GM12878 (cell line): ENCODE measurements around the gene ARHGDIA. TPM values are rescaled to one million over a fixed set of nuclear protein-coding genes. Genes with fewer than 3 reads are reported as not detected.

Experiments
- ATAC-seq: fragments of 200-7000 bp; cut with Tn5 transposase; 3 replicates; pipeline ENCODE4 v1.9.1; 2020; ENCODE audit warnings: mild to moderate bottlenecking, moderate library complexity
- BruUV-seq: library from RNA; stranded (reverse); fragments of 400-500 nt; replicated peaks from 2 replicates; lab custom pipeline; 2021; lab: Mats Ljungman, UMichigan
- CTCF ChIA-PET: fragments of 300-600 bp; sonication (Branson Sonifier 250); formaldehyde crosslinking; extraction: SDS; loops from one replicate; lab custom pipeline; 2021; ENCODE audit warnings: inconsistent platforms; lab: Yijun Ruan, JAX
- POLR2A ChIA-PET: fragments of 350-600 bp; formaldehyde crosslinking; extraction: SDS; loops from one replicate; lab custom pipeline; 2021; ENCODE audit warnings: inconsistent platforms; lab: Charles Lee
- RAD21 ChIA-PET: fragments of 300-600 bp; sonication (Branson Sonifier 250); formaldehyde crosslinking; loops from one replicate; lab custom pipeline; 2023; ENCODE audit warnings: antibody characterized with exemption; ENCODE audit not compliant: unreplicated experiment; lab: Charles Lee
- SMC1A ChIA-PET: fragments of 300-600 bp; sonication (Branson Sonifier 250); formaldehyde crosslinking; loops from one replicate; lab custom pipeline; 2023; ENCODE audit not compliant: unreplicated experiment, uncharacterized antibody; lab: Charles Lee
- DNase-seq: peaks from one replicate; pipeline ENCODE4 v3.0.0-alpha.2; 2011; ENCODE audit warnings: low read depth, low spot score
- FAIRE-seq: peaks from 3 replicates; lab custom pipeline; 2011; peaks lifted over from hg19 to GRCh38; lab: Jason Lieb, UNC
- H2AFZ ChIP-seq: 2 replicates; pipeline ENCODE4 v1.6.0; 2011; ENCODE audit warnings: low read depth, low read length, control low read depth; ENCODE audit not compliant: control insufficient read depth
- H3K27ac ChIP-seq: 2 replicates; pipeline ENCODE4 v1.5.1; 2011; ENCODE audit warnings: control low read depth; ENCODE audit not compliant: control insufficient read depth, insufficient read depth
- H3K27me3 ChIP-seq, 2 experiments: replicated peaks in 1 of 2; 2 replicates each; pipeline versions ENCODE4 v1.6.0 to v1.6.1; 2011; ENCODE audit warnings: low read length in 1 of 2; ENCODE audit not compliant: control insufficient read depth in 2 of 2, insufficient read depth in 2 of 2
- H3K36me3 ChIP-seq, 2 experiments: 2 replicates each; pipeline ENCODE4 v1.5.1; 2011; ENCODE audit warnings: low read length in 1 of 2; ENCODE audit not compliant: control insufficient read depth in 2 of 2, insufficient read depth in 2 of 2
- H3K4me1 ChIP-seq: 2 replicates; pipeline ENCODE4 v1.6.1; 2011; ENCODE audit warnings: mild to moderate bottlenecking, low read length, moderate library complexity, mixed read lengths; ENCODE audit not compliant: control insufficient read depth, insufficient read depth
- H3K4me2 ChIP-seq: 2 replicates; pipeline ENCODE4 v1.6.0; 2011; ENCODE audit warnings: control low read depth; ENCODE audit not compliant: control insufficient read depth, insufficient read depth
- H3K4me3 ChIP-seq: fragments of 200-600 bp; sonication (generic); 2 replicates; pipeline ENCODE4 v1.5.1; 2016
- H3K79me2 ChIP-seq: 2 replicates; pipeline ENCODE4 v1.6.0; 2011; ENCODE audit warnings: low read length; ENCODE audit not compliant: control insufficient read depth, insufficient read depth
- H3K9ac ChIP-seq: 2 replicates; pipeline ENCODE4 v1.8.0; 2011; ENCODE audit warnings: low read length, control low read depth, mixed read lengths; ENCODE audit not compliant: control insufficient read depth, insufficient read depth
- H3K9me3 ChIP-seq: replicated peaks from 3 replicates; pipeline ENCODE4 v1.5.1; 2011; ENCODE audit warnings: mild to moderate bottlenecking, low read length; ENCODE audit not compliant: control insufficient read depth, insufficient read depth
- H4K20me1 ChIP-seq: 2 replicates; pipeline ENCODE4 v1.6.0; 2011; ENCODE audit not compliant: control insufficient read depth, insufficient read depth
- IRF5 ChIP-seq: fragments of 450-650 bp; IDR thresholded peaks from 2 replicates; pipeline ENCODE4 v1.6.1; 2017; ENCODE audit warnings: borderline replicate concordance
- MEF2A ChIP-seq: IDR thresholded peaks from 2 replicates; pipeline ENCODE4 v1.6.1; 2011; ENCODE audit warnings: low read depth, mild to moderate bottlenecking, low read length, moderate library complexity; ENCODE audit not compliant: insufficient read depth
- MTA3 ChIP-seq: IDR thresholded peaks from 2 replicates; pipeline ENCODE4 v1.6.1; 2012; ENCODE audit warnings: low read length, inconsistent platforms, borderline replicate concordance
- MXI1 ChIP-seq: fragments of 150-350 bp; IDR thresholded peaks from 2 replicates; pipeline ENCODE4 v1.6.1; 2011; ENCODE audit warnings: low read depth, mild to moderate bottlenecking, inconsistent platforms, low read length, improper control_type of control experiment
- MYB ChIP-seq: fragments of 150-350 bp; IDR thresholded peaks from 2 replicates; pipeline ENCODE4 v1.6.1; 2014; ENCODE audit warnings: mild to moderate bottlenecking, low read depth, low read length, borderline replicate concordance
- NR2C2 ChIP-seq: IDR thresholded peaks from 2 replicates; pipeline ENCODE4 v1.6.1; 2011; ENCODE audit warnings: borderline replicate concordance, low read depth; ENCODE audit not compliant: control insufficient read depth, insufficient read length
- PAX8 ChIP-seq: fragments of 450-650 bp; IDR thresholded peaks from 2 replicates; pipeline ENCODE4 v1.6.1; 2017; ENCODE audit warnings: mild to moderate bottlenecking, moderate library complexity
- POLR2AphosphoS2 ChIP-seq: IDR thresholded peaks from 2 replicates; pipeline ENCODE4 v1.6.1; 2011; ENCODE audit warnings: low read depth, mild to moderate bottlenecking, low read length, improper control_type of control experiment, moderate library complexity
- SIX5 ChIP-seq: IDR thresholded peaks from 2 replicates; pipeline ENCODE4 v1.6.1; 2011; ENCODE audit warnings: mild to moderate bottlenecking, low read depth, low read length, moderate library complexity; ENCODE audit not compliant: severe bottlenecking
- WGBS: methylation state at CpG from one replicate; pipeline ENCODE4 v1.1.6; 2016; ENCODE audit warnings: low lambda C conversion rate; ENCODE audit not compliant: insufficient replicate concordance, insufficient coverage; ENCODE audit errors: missing lambda C conversion rate; 5-methylcytosine and 5-hydroxymethylcytosine counted together
- in situ Hi-C: fragments of 300-500 bp; cut with MboI; formaldehyde crosslinking; loops from 9 replicates; pipeline ENCODE4 v1.14.3; 2018; ENCODE audit warnings: mixed read lengths
- intact Hi-C: fragments of 100-400 bp; cut with micrococcal nuclease; formaldehyde crosslinking; loops from one replicate; pipeline ENCODE4 v1.14.2; 2022; ENCODE audit not compliant: unreplicated experiment
- polyA plus RNA-seq, 11 experiments: library from polyadenylated mRNA; depleted of rRNA in 4 of 11; unstranded in 6 of 11; stranded (reverse) in 5 of 11; fragments of >200 nt; fragmentation: Nextera tagmentation in 4 of 11; fragmentation: Illumina TruSeq in 1 of 11; extraction: Ambion mirVana in 4 of 11; extraction: Trizol in 1 of 11; gene quantifications; 1 replicate in 1 of 11; 2 replicates in 10 of 11; pipeline versions ENCODE4 v1.2.1 to v1.2.3, GENCODE V29; 2011 to 2016; ENCODE audit warnings: inconsistent platforms in 2 of 11, missing spikeins in 2 of 11, low read depth in 1 of 11
- total RNA-seq, 4 experiments: library from RNA; depleted of rRNA in 3 of 4; stranded (reverse); fragments of >200 nt in 3 of 4; fragmentation: Illumina TruSeq in 1 of 4; extraction: Trizol in 1 of 4; gene quantifications; 2 replicates each; pipeline versions ENCODE4 v1.2.1 to v1.2.3, GENCODE V29; 2013 to 2021
- TF ChIP-seq, protein P1 (sequence below): fragments of 450-650 bp; IDR thresholded peaks from 2 replicates; pipeline ENCODE4 v1.6.1; 2014; ENCODE audit warnings: mild to moderate bottlenecking

ARHGDIA gene
- total and polyA plus RNA-seq, 10 of the 15 experiments (the other 5 are each of a cell fraction or from before 2014, with no cell fraction given): 17.9 to 552 (median 169) TPM

DNA sequence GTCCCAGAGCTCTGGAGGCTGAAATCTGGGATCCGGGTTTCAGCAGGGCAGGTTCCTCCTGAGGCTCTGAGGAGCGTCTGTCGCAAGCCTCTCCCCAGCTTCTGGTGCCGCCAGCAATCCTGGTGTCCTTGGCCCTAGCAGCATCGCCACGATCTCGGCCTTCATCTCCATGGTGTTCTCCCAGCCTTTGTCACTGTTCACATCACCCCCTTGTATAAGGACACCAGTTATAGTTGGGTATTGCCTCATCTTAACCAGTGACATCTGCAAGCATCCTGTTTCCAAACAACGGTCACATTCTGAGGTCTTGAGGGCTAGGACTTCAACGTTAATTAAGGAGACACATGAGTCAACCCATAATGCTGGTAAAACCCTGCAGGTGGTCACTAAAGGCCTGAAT lies 33.5 kb downstream of the ARHGDIA start (continued):
- no peak for TF ChIP-seq MYB
- no peak for TF ChIP-seq NR2C2
- TF ChIP-seq MXI1: no peak
- TF ChIP-seq POLR2AphosphoS2: no peak
- TF ChIP-seq MEF2A: no peak
- no peak for TF ChIP-seq SIX5
- no peak for TF ChIP-seq MTA3
- TF ChIP-seq, protein P1, sequence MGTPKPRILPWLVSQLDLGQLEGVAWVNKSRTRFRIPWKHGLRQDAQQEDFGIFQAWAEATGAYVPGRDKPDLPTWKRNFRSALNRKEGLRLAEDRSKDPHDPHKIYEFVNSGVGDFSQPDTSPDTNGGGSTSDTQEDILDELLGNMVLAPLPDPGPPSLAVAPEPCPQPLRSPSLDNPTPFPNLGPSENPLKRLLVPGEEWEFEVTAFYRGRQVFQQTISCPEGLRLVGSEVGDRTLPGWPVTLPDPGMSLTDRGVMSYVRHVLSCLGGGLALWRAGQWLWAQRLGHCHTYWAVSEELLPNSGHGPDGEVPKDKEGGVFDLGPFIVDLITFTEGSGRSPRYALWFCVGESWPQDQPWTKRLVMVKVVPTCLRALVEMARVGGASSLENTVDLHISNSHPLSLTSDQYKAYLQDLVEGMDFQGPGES: no peak
- TF ChIP-seq PAX8: no peak

- in situ Hi-C loops: no loop called here
- ChIA-PET POLR2A (interaction anchor here (1.8 kb wide), 1 partner anchor 36 kb away, joined by 6 read pairs; no protein-coding TSS in a partner anchor), RAD21 (no interaction called here), SMC1A (no interaction called here), CTCF (interaction anchor here (0.6 kb wide), 1 partner anchor 10 kb away, joined by 3 read pairs; no protein-coding TSS in a partner anchor)
- Histone ChIP-seq H3K27ac (peak within 1 kb of the TSS; percentile 85), H3K79me2 (peaks cover 13% of the 10 kb centered on the region), H3K36me3 (no peaks in the 10 kb centered on the region), H3K4me1 (peaks cover 16% of the 10 kb centered on the region), H3K27me3 (no peaks in the 10 kb centered on the region), H3K4me3 (peak within 1 kb of the TSS; percentile 92), H3K4me2 (peak within 1 kb of the TSS; percentile 78), H3K9me3 (no peaks in the 10 kb centered on the region), H3K9ac (peak within 1 kb of the TSS; percentile 84), H4K20me1 (no peaks in the 10 kb centered on the region), H2AFZ (no peak within 1 kb of the TSS; the same call in none of the 2 replicates)
- intact Hi-C loops: no loop called here
- FAIRE-seq (no peak), DNase-seq (no peak), ATAC-seq (no peak)
- 94% methylated on average over 26 of the region's 26 CpGs for WGBS
- no peak for TF ChIP-seq IRF5
- no TSS peak for BruUV-seq
Observed at GRCh38 chr17:81834831-81835267, 36.3 kb downstream of the ARHGDIA start, which contains the start of gene PPP1R27. Gene PPP1R27, minus strand, starts transcription at chr17:81835050. Its CDS starts 97 bp downstream, at chr17:81834953.
